Globus pallidus (tissue), 1 donor: ENCODE results near the gene MEF2A.
"Not testable (repeated sequence)": the region's sequence is repeated elsewhere in the genome, so short reads cannot be mapped to it uniquely, and the experiment has no call there.

Source experiments
- DNase-seq: peaks from one replicate; pipeline ENCODE4 v3.0.0-alpha.2; 2015; ENCODE audit warnings: low spot score

Gene MEF2A

DNA sequence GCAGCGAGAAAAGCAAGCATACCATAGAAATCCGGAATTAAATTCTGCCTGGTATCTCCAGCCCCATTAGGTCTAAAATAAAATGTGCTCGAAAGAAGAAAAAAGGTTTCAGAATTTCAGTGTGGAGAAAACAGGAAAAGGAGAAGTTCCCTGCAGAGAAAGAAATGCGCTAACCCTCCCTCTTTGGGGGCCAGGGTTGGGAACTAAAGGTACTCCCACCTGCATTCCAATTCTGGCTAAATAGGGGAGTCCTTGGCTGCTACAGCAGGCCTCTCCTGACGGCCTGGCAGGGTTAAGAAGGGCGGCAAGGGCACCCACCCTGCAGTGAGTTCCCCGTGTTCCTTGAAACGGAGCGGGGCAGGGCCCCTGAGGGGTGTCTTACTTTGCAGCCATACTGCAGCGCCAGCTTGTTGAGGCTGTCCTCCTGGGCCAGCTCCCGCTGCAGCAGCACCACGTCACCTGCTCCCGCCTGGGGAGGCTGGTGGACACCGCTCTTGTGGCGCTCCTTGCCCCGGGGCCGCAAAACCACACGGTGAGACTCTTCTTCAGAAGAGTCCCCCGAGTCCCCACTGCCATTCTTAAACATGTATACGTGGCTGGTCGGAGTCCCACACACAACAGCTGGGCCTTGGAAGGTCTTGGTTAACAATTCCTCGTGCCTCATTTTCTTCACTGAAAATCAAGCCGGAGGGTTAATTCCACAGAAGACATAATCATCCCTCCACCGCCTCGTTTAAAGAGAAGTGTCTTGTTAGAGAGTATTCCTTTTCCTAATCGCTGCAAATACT, 165.7 kb downstream of the MEF2A start:
- DNase-seq, result no peak

DNA sequence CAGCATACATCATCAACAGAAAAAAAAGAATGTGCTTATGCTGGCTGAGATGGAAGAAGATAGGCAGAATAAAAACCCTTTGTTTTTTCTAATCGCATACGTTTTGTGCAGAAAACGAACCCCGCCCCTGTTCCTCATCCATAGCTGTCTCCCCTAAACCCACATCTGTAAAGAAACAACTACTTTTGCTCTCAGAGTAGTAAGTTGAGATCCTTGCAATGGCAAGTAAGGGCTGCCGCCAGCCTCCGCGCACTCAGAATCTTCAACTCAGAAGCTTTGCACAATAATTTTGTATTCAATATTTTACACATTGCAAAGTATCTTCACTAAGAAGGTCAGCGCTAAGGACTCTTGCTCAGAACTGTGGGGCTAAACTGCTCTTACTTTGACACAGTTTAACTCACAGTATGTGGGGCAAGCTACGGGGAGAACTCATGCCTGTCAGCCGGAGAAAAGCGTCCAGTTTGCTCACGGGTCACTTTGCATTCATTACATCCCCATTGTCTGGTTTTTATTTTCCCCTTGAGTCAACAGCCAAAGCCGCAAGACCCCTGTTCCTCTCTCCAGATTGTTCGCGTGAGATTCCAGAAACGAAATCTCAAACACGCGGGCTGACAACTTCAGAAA, 166.5 kb downstream of the MEF2A start:
- no peak for DNase-seq

- no peak for DNase-seq
Measured at GRCh38 chr15:99732751-99733267, 167.0 kb downstream of the MEF2A start.

DNA sequence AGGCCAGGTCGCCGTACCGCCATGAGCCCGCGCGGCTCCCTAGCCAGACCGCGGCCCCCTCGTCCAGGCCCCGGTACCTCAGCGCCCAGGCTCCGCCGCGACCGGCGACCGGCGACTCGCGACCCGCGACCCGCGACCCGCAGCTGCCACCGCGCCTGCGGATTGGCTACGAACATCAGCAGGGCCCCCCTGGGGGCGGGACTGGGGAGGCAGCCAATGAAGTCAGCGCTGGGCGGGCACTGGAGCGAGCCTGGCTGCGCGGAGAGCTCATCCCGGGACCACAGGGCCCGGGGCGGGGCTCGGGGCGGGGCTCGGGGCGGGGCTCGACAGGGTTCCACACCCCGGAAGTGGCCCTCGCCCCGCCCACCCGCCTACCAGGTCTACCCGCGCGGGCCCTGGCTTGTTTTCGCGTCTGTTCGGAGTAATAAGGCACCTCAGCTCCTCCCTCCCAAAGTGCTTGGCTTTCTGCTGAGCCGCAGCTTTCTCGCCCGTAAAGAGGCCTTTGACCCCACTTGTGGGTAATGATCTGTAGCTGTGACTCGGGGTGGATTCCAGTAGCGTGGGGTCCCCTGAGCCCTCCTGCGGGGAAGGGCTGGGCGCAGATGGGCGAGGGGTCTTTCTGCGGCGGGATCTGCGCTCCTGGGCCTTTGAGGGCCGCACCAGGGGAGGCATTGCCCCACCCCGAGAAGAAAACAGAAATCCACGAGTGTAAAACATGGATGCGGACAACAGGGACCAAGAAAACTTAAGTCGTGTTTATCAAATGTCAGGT, 167.7 kb downstream of the MEF2A start, which contains the start of gene LYSMD4:
TSS of gene LYSMD4 (minus strand) at position 170 of the 772 bp plus-strand sequence. CDS start 1,438 bp downstream, outside the sequence.
- DNase-seq, result peak; percentile 96

- not testable (repeated sequence) for DNase-seq
Measured at GRCh38 chr15:99734040-99734291, 168.2 kb downstream of the MEF2A start.

- no peak for DNase-seq
Measured at GRCh38 chr15:99734575-99734974, 168.8 kb downstream of the MEF2A start.

DNA sequence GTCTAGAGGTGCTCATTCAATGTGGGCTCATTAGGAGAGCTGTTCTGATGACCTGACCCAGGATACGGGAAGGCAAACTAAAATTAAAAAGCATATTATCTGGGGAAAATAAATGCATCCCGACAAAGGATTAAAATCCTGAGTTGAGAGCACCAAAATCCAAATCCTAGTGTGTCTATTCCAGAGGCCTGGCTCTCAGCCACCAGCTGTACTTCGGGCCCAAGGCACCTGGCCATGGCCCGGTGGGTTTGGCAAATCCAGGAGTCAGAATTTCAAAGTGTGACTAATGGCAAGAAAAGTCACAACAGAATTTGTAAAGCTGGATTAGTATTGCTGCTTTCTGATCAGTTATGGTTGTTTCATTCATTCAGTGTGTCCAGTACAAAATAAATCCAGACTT, 170.1 kb downstream of the MEF2A start:
- no peak for DNase-seq

DNA sequence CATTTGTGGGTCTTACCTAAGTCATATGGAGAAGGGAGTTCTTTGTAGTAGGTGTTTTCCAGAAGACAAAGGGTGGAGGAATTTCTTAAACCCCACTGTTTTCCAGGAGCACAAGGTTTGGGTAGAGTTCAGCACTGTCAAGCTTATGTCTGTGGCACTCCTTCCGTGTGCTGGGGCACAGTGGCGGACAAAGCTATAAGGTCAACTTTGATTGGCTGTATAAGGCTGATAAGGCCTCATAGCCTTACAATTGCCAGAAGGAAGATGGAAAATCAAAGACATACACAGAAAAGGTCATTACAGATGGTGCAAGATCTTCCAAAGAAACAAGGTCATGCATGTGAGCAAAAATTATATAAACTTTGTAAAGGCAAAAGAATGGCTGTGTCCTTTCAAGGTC, 170.9 kb downstream of the MEF2A start:
- DNase-seq, result no peak

DNA sequence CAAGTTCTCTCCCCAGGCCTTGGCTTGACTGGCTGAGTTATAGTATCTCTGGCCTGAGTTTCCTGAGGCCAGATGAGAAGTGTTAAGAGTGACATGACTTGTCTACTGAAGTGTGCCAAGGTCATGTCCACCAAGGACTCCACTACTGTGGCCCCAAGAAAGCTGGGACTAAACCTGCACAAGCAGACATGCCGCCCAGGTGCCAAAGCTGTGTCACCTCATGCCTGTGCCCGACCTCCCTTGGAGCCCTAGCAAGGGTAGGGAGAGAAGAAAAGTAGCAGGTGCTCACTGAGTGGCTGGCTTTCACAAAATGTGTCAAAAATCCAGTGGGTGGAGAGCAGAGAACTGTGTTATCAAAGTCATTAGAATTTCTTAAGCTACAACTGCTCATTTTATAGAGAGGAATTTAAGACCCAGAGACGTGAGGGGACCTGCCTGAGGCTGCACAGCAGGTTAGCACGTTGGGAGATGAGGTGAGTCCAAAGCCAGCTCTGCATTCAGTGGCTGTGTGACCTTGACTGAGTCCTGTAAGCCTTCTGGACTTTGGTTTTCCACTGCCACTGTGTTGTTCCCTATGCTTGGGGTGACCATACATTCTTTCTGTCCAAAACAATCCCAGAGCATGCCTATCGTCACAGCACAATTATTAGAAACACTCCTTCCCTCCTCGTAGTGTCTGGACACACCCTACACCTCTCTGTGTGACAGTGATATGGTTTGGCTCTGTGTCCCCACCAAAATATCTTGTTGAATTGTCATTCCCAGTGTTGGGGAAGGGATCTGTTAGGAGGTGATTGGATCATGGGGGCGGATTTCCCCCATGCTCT, 172.4 kb downstream of the MEF2A start:
- no peak for DNase-seq

GRCh38 chr15:99741835-99742234, 176.1 kb downstream of the MEF2A start:
- no peak for DNase-seq

DNA sequence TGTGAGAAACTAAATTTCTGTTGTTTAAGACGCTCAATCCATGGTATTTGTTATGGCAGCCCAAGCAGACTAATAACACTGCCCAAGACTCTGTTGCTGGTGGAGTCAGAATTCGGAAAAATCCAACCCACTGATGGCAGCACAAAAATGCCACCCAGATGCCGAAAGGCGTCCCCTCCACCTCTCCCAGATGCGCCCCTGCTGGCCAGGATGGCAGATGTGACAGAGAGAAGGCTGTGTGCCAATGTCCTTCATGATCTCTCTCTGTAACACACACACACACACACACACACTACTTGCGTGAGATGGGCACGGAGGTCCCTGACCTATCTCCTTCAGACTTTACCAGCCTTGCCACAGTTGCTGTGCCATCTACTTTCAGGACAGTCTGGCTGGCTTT, 178.4 kb downstream of the MEF2A start:
- DNase-seq, result no peak

GRCh38 chr15:99745370-99746086, 179.7 kb downstream of the MEF2A start:
- DNase-seq, result no peak

GRCh38 chr15:99749386-99749785, 183.6 kb downstream of the MEF2A start:
- DNase-seq, result no peak

GRCh38 chr15:99750326-99750725, 184.5 kb downstream of the MEF2A start:
- DNase-seq, result not testable (repeated sequence)

GRCh38 chr15:99752556-99752955, 186.8 kb downstream of the MEF2A start:
- DNase-seq, result no peak

DNA sequence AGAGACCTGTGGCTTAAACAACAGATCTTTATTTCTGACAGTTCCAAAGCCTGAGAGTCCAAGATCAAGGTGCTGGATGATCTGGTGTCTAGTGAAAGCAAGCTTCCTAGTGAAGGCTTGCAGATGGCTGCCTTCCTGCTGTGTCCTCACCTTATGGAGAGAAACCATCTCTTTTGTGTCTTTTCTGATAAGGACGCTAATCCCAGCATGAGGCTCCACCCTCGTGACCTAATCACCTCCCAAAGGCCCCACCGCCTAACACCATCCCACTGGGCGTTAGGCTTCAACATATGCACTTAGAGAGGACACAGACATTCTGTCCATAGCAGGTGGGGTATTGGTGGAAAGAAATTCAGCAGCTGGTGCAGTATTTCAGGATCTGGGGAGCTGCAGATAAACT, 187.3 kb downstream of the MEF2A start:
- DNase-seq, result no peak

GRCh38 chr15:99755692-99756409, 190.1 kb downstream of the MEF2A start:
- peak; percentile 82 for DNase-seq

GRCh38 chr15:99762288-99762687, 196.5 kb downstream of the MEF2A start:
- no peak for DNase-seq

GRCh38 chr15:99763827-99764226, 198.0 kb downstream of the MEF2A start:
- no peak for DNase-seq

DNA sequence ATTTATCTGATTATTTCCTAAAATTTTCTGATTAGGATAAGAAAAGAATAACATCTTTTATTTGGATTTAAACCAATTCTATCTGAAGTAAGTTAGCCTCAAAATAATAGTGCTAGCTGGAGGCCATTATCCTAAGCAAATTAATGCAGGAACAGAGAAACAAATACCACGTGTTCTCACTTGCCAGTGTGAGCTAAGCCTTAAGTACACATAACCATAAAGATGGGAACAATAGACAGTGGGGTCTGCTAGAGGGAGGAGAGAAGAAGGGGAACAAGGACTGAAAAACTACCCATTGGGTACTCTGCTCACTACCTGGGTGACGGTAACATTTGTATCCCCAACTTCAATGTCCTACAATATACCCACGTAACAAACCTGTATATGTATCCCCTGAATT, 198.7 kb downstream of the MEF2A start:
- no peak for DNase-seq
